Muscle of leg (tissue), 11 donors: Measurements from ENCODE around the gene CA6. TPM values are rescaled to one million over a fixed set of nuclear protein-coding genes. Genes with fewer than 3 reads are reported as not detected.
"Not testable (repeated sequence)": the region's sequence is repeated elsewhere in the genome, so short reads cannot be mapped to it uniquely, and the experiment has no call there.

ENCODE experiments used
- DNase-seq: peaks from one replicate; pipeline ENCODE4 v3.0.0; 2013
- H3K27ac ChIP-seq: one replicate; pipeline ENCODE4 v1.5.1; 2013; ENCODE audit warnings: mild to moderate bottlenecking, low read length, control low read depth
- H3K27me3 ChIP-seq: one replicate; pipeline ENCODE4 v1.6.1; 2013; ENCODE audit warnings: low read length; ENCODE audit not compliant: control insufficient read depth, insufficient read depth
- H3K36me3 ChIP-seq: one replicate; pipeline ENCODE4 v1.6.1; 2013; ENCODE audit warnings: low read length; ENCODE audit not compliant: control insufficient read depth, insufficient read depth
- H3K4me1 ChIP-seq: one replicate; pipeline ENCODE4 v1.6.1; 2013; ENCODE audit warnings: low read length; ENCODE audit not compliant: control insufficient read depth, insufficient read depth
- H3K4me3 ChIP-seq: one replicate; pipeline ENCODE4 v1.5.1; 2013; ENCODE audit warnings: low read length, control low read depth
- H3K9me3 ChIP-seq: replicated peaks from 2 replicates; pipeline ENCODE4 v1.6.1; 2013; ENCODE audit warnings: low read depth, low read length; ENCODE audit not compliant: control insufficient read depth
- WGBS: methylation state at CpG from one replicate; pipeline ENCODE4 v1.1.5; 2013; ENCODE audit warnings: missing lambda C conversion rate; ENCODE audit not compliant: insufficient coverage; 5-methylcytosine and 5-hydroxymethylcytosine counted together
- polyA plus RNA-seq, 8 donors: library from polyadenylated mRNA; unstranded; fragments of 120-200 nt; gene quantifications; one replicate each; pipeline versions ENCODE4 v1.2.1 to v1.2.3, GENCODE V29; 2013; ENCODE audit warnings: inconsistent platforms in 1 of 8, low replicate concordance in 1 of 8; ENCODE audit not compliant: insufficient read length in 8 of 8, insufficient read depth in 1 of 8
- total RNA-seq: library from RNA; stranded (reverse); fragments of 120-200 nt; gene quantifications from one replicate; pipeline ENCODE4 v1.2.4, GENCODE V29; 2013

Gene CA6
- total and polyA plus RNA-seq, 9 donors, result 0.08 to 0.17 (median 0.09) TPM; not detected in 6

DNA sequence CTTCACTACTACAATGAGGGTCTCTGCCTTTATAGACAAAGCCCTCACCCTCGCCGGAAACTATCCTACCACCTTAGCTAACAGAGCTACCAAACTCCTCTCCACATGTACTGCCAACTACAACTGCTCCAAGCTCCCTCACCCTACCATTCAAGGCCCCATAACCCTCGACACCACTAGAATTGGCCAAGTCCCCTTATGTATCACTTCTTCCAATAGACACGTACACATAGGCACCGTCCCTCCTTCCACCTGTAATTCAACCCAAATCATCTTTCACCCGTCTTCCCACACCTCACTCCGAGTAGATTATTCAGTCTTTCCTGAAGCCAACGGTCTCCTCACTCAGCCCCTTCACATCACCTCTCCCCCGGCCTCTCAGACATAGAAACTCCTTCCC lies 19.7 kb upstream of the CA6 start:
- no peak for DNase-seq
- Histone ChIP-seq H3K27me3 (peaks cover 4% of the 10 kb centered on the region), H3K9me3 (no peaks in the 10 kb centered on the region), H3K4me1 (no peaks in the 10 kb centered on the region), H3K27ac (no peak overlapping the region), H3K36me3 (no peaks in the 10 kb centered on the region), H3K4me3 (no peak overlapping the region)
- 84% methylated on average over 9 of the region's 9 CpGs for WGBS

DNA sequence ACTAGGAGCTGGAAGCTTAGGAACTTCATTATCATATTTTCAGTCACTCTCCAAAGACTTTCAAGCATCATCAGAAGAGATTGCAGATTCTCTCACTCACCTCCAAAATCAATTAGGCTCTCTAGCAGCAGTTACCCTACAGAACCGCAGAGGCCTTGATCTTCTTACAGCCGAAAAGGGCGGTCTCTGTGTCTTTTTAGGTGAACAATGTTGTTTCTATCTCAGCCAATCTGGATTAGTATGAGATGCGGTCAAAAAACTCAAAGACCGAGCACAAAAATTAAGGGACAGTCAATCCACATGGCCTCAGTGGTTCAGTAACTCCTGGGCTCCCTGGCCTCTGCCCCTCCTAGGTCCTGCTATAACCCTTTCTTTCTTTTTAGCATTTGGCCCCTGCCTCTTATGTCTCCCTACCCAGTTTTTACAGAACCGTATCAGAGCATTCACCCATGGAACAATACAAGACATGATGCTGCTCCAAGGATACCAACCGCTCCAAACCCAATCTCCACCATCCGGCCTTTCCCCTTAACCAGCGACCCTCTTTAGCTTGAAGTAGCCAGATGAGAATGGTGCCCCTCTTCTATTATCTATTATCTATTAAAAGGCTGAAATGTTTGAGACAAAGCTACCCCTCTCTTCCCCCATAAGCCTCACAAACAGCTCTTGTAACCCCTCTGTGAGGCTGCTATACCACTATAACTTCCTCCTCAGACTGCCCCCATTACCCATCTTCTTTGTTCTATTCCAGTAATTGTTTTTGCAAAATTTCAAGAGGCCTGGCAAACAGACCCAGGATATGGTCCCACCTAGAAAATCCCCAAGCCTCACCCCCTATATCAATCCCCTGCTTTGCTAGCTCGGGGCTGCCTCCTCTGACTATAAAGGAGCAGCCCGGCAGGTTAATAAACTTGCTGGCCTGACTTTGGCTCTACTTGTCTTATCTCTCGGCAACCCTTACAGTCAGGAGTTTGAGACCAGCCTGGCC lies 18.7 kb upstream of the CA6 start:
- Histone ChIP-seq H3K4me1 (no peaks in the 10 kb centered on the region), H3K27me3 (peaks cover 4% of the 10 kb centered on the region), H3K4me3 (no peak overlapping the region), H3K36me3 (no peaks in the 10 kb centered on the region), H3K9me3 (no peaks in the 10 kb centered on the region), H3K27ac (no peak overlapping the region)
- 79% methylated on average over 4 of the region's 12 CpGs for WGBS
- no peak for DNase-seq

DNA sequence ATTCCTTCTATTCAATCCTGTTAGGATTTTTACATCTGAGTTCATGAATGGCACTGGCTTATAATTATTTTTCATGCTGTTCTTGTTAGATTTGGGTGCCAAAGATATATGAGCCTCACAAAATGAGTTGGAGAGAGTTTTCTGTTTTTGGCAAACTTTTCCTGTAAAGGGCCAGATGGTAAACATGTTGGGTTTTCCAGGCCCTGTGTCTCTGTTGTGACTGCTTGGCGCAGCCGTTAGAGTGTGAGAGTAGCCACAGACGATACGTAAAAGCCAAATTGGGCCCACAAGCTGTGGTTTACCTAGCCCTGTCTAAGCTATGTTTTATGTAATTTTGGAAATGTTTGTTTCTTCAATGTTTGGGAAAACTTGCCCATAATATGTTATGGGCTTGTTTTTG lies 15.6 kb upstream of the CA6 start:
- no peak overlapping the region for H3K27ac ChIP-seq
- peaks cover 4% of the 10 kb centered on the region for H3K27me3 ChIP-seq
- H3K9me3 ChIP-seq, result no peaks in the 10 kb centered on the region
- H3K4me1 ChIP-seq, result no peaks in the 10 kb centered on the region
- H3K36me3 ChIP-seq, result no peaks in the 10 kb centered on the region
- H3K4me3 ChIP-seq, result no peak overlapping the region
- WGBS, result 53% methylated on average over 3 of the region's 4 CpGs
- DNase-seq, result peak; percentile 82

DNA sequence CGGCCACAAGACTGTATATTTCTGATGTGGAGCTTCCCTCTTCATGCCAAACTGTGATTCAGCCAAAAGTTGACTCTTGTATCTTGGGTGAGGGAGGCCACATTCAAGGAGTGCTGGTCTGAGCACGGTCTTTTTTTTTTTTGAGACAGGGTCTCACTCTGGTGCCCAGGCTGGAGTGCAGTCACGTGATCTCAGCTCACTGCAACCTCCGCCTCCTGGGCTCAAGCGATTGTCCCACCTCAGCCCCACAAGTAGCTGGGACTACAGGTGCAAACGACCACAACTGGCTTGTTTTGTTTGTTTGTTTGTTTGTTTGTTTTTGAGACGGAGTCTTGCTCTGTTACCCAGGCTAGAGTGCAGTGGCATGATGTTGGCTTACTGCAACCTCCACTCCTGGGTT lies 8.6 kb upstream of the CA6 start:
- H3K27me3 ChIP-seq, H3K9me3 ChIP-seq, H3K4me3 ChIP-seq, DNase-seq, H3K4me1 ChIP-seq, H3K27ac ChIP-seq, H3K36me3 ChIP-seq: not testable (repeated sequence)
- WGBS, result 89% methylated on average over 1 of the region's 7 CpGs

DNA sequence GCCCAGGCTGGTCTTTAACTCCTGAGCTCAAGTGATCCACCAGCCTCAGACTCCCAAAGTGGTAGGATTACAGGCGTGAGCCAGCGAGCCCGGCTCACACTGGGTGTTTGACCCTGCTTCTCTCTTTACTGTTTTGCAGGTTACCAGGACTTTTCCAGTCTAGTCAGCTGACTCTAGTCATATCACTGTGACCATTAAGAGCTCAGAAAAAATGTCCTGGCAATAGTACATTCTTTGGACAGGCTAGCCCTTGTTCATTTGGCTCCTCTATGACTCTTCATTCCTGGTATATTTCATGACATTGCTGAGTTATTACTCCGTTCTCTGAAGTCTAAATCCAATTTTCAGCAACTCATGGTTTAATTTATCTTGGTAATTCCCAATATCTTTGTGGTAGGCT lies 8.0 kb upstream of the CA6 start:
- 83% methylated on average over 3 of the region's 4 CpGs for WGBS
- Histone ChIP-seq H3K27ac (no peak overlapping the region), H3K27me3 (no peaks in the 10 kb centered on the region), H3K4me1 (no peaks in the 10 kb centered on the region), H3K9me3 (peaks cover 5% of the 10 kb centered on the region), H3K4me3 (no peak overlapping the region), H3K36me3 (no peaks in the 10 kb centered on the region)
- DNase-seq, result no peak

DNA sequence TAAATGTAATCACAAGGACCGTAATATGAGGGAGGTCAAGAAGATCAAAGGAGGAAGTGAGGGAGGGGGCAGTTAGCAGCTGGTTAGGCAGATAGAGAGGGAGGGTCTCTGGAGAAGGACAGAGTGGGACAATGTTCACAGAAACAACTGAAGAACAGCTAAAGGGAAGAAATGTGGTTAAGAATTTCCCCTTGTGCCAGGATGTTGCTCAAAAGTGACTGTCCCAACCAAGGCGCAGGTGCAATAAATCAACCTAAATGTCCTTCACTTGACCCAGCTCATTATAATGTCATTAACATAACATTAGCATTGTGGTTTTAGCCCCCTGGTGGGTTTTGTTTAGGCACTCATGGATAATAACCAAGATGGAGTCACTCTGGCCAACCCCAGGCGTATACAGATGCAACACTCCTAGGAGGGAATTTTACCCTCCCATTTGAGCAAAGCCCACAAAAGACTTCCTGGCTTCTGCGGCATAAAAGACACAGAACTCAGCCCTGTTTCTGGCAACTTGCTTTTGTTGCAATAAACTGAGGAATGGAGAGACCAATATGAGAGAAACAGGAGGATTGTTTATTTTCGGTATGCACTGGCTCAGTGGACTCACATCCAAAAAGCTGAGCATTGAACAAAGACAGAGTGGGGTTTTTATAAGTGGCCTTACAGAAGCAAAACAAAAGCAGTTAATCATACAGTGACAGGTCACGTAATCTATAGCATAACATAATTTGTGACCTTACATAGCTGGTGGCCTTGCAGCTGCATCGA lies 7.3 kb upstream of the CA6 start:
- H3K36me3 ChIP-seq, result no peaks in the 10 kb centered on the region
- no peaks in the 10 kb centered on the region for H3K27me3 ChIP-seq
- peaks cover 5% of the 10 kb centered on the region for H3K4me1 ChIP-seq
- peaks cover 5% of the 10 kb centered on the region for H3K9me3 ChIP-seq
- no peak overlapping the region for H3K4me3 ChIP-seq
- WGBS, result 38% methylated on average over 3 of the region's 7 CpGs
- DNase-seq, result peak; percentile 26
- no peak overlapping the region for H3K27ac ChIP-seq

DNA sequence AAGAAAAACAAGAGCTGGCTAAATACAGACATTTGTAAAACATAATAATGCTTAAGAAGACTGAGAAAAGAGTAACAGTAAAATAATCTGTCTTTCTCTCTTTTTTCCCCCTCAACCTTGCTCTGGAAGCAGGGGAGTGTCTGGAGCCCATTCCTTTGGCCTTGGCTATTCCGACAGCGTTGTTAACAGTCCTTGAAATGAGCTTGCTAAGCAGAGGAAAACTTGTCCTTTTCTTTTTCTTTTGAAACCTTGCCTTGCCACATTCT lies 6.7 kb upstream of the CA6 start:
- Histone ChIP-seq H3K27ac (no peak overlapping the region), H3K4me3 (no peak overlapping the region), H3K36me3 (no peaks in the 10 kb centered on the region), H3K9me3 (peaks cover 5% of the 10 kb centered on the region), H3K4me1 (peaks cover 10% of the 10 kb centered on the region), H3K27me3 (no peaks in the 10 kb centered on the region)
- no CpG with 5 or more reads among the region's 2 CpGs for WGBS
- DNase-seq, result no peak

DNA sequence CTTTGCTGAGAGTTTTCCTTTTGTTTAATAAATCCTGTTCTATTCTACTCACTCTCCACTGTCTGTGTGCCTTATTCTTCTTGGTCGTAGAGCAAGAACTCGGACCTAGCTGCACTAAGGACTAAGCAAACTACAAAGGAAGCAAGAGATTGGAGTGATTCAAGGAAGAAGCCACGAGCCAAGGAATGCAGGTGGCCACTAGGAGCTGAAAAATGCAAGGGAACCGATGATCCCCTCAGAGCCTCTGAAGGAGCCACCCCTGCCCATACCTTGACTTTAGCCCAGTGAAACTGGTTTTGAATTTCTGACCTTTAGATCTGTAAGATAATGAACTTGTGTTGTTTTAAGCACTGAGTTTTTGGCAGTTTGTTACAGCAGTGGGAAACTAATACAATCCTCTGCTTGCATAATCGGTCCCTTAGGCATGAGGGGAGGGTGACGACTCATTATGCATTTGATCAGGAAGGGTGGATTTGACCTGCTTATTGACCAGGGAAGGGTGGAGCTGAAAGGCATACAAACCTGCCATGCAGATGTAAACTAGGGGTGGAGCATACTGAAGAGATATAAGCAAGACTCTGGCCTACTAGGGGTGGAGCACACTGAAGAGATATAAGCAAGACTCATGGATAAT lies 6.2 kb upstream of the CA6 start:
- DNase-seq, result no peak
- no peaks in the 10 kb centered on the region for H3K36me3 ChIP-seq
- no peak overlapping the region for H3K27ac ChIP-seq
- H3K4me3 ChIP-seq, result no peak overlapping the region
- no peaks in the 10 kb centered on the region for H3K27me3 ChIP-seq
- H3K4me1 ChIP-seq, result peaks cover 10% of the 10 kb centered on the region
- WGBS, result 84% methylated on average over 4 of the region's 6 CpGs
- H3K9me3 ChIP-seq, result peaks cover 5% of the 10 kb centered on the region

DNA sequence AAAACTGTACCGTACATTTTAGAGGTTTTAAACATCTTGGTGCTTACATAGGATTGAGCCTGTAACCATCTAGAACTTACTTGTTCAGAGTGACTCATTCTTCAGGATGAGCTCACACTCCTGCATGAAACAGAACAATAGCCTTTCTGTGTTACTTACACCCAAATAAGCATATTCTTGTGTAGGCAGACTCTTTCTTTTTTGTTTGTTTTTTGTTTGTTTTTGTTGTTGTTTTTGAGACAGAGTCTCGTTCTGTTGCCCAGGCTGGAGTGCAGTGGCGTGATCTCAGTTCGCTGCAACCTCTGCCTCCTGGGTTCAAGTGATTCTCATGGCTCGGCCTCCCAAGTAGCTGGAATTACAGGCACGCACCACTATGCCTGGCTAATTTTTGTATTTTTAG lies 3.8 kb upstream of the CA6 start:
- Histone ChIP-seq H3K4me3 (no peak overlapping the region), H3K4me1 (peaks cover 10% of the 10 kb centered on the region), H3K27me3 (peaks cover 2% of the 10 kb centered on the region), H3K27ac (no peak overlapping the region), H3K36me3 (no peaks in the 10 kb centered on the region), H3K9me3 (peaks cover 5% of the 10 kb centered on the region)
- WGBS, result 90% methylated on average over 4 of the region's 6 CpGs
- DNase-seq, result peak; percentile 26
